SHP77 treated with DMSO at 0.1 percent for 48 hours (cell line): ENCODE measurements around the gene LOXL4.

ENCODE experiments used
- DNase-seq: peaks from one replicate; lab custom pipeline; 2025; lab: John Stamatoyannopoulos, UW

LOXL4 gene

DNA sequence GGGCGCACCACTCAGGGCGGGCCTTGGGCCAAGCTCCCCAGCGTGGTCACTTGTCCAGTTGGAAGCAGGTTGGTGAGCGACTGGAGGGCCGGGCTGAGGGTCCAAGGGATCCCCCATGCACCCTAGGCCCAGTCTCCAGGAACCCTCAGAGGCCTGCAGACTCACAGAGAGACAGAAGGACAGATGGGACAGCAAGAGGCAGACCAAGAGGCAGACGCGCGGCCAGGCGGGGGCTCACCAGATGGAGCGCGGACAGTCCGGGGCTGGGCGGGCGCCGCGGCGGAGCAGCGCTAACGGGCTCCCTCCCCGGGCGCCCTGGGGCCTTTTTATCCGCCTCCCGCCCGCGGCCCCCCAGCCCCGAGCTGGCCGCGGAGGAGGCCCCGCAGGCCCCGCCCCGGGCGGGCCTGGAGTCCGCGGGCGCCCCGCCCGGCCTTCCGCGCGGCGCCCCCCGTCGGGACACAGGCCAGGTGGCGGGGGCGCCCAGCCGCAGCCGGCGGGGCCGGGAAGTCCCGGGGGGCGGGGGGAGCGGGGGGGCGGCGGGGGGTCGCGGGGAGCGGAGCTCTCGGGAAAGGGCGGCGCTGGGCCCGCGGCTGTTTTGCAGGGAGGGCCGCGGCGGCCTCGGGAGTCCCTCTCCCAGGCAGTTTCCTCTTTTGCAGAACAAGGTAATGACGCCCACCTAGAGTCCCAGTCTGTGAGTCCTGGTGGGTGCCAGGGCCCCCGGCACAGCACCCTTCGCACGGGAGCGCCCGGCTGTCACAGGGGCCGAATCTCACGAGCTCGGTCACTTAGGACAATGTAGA lies at the start of gene LOXL4:
LOXL4 (minus strand) TSS at position 301 of the 800 bp plus-strand sequence. CDS start 5,175 bp downstream, outside the sequence.
- no peak for DNase-seq

- DNase-seq, result no peak
Observed at GRCh38 chr10:98316661-98317060, 48.7 kb upstream of the LOXL4 start.

DNA sequence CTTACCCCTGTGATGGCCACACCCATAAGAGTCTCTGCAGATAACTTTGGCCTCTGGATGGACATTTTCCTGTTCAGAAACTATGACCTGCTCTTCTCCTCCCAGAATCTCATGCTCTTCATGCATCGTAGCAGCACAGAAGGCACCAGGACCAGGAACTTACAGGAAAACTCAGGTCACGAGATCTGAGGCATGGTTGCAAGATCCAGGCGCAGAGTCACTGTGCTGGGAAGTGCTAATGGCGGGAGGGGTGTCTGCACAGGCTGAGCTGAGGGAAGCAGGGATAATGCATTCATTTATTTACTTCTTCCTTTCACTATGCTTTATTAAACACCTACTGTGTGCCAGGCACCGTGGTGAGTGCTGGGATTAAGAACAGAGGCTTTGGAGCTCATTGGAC lies 48.2 kb upstream of the LOXL4 start:
- DNase-seq, result no peak

- no peak for DNase-seq
Observed at GRCh38 chr10:98314532-98315284, 46.7 kb upstream of the LOXL4 start.

- DNase-seq, result no peak
Observed at GRCh38 chr10:98313598-98313997, 45.6 kb upstream of the LOXL4 start.

DNA sequence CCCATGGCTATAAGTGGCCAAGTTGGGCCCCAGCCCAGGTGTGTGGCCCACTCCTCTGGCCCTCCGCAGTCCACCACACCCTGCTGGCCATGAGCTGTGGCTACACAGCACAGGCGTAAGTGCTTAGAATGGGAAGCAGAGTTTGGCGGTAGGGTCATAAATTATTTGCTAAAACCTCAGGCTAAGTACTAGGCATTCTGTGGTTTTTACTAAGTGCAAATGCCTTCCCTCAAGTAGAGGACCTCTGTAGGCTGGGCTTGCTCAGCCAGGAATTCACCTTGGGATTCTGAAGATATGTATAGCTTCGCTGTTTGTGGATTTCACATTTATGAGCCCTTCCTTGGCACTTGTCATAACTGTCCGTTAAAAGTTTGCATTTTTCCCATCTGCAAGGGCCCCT lies 44.8 kb upstream of the LOXL4 start:
- DNase-seq, result no peak

- DNase-seq, result no peak
Observed at GRCh38 chr10:98312349-98312748, 44.4 kb upstream of the LOXL4 start.

GRCh38 chr10:98310701-98311100 lies 42.7 kb upstream of the LOXL4 start:
- no peak for DNase-seq

GRCh38 chr10:98309366-98310355 lies 41.7 kb upstream of the LOXL4 start:
- DNase-seq, result peak; percentile 69

DNA sequence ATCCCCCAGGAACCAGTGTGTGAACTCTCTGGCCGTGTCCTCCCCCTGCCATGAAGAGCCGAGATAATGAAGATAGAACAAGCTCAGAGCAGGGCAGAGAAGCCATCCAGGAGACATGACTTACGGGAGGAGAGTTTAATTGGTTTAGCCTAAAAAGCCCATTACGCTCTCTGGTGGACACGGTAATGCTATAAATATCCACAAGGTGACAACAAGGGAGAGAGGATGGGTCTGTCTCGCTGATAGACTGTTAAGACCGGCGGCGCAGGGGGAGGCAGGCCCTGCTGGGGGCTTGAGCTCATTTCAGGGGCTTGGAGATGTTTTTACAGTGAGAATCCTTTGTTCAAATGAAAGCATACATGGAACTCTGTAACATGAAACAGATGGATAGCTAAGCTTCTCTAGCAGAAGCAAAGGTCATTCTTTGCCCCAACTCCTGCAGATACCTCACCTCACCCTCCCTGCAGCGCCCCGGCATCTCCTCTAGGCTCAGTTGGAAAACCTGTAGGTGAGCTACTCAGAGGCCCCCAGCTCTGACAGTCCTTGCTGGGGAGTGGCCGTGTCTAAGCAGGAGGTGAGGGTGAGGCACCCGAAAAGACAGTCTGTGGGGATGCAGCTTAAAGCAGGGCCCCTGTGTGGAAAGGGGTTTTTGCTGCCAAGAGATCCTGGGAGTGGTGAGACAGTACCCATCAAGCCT lies 40.8 kb upstream of the LOXL4 start:
- peak; percentile 36 for DNase-seq

GRCh38 chr10:98307916-98308541 lies 40.0 kb upstream of the LOXL4 start:
- DNase-seq, result no peak

DNA sequence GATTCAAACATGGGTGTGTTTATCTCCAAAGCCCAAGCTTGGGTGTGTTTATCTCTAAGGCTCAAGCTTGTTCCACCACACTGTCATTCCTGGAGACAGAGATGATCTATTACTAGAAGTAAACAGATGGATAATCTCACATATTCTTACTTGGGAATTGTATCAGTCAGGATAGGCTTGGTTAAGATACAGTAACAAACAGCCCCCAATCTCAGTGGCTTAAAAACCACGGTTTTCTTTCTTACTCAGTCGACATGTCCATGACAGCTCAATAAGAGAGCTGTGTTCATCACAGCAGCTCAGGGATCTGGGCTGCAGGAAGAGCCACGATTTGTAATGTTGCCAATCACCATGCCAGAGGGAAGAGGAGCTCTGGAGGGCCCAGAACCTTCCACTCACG lies 38.5 kb upstream of the LOXL4 start:
- no peak for DNase-seq

DNA sequence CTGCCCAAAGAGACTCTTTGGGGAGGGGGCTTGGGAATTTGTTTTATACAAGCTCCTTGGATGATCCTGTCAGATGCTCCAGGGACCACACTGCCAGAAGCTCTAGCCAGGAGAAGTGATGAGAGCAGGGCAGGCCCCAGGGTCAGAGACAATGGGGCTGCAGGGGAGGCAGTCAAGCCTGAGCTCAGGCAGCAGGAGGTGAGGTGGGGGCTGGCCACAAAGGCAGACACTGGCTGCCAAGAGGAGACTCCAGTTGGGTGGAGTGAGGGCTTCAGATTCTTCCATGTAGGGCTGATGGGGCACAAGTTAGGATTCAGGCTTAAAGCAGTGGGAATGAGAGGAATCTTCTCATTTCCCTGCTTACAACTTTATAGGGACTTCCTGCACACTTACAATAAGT lies 35.6 kb upstream of the LOXL4 start:
- no peak for DNase-seq

- no peak for DNase-seq
Observed at GRCh38 chr10:98302741-98303365, 34.9 kb upstream of the LOXL4 start.

- no peak for DNase-seq
Observed at GRCh38 chr10:98301664-98302319, 33.8 kb upstream of the LOXL4 start.

DNA sequence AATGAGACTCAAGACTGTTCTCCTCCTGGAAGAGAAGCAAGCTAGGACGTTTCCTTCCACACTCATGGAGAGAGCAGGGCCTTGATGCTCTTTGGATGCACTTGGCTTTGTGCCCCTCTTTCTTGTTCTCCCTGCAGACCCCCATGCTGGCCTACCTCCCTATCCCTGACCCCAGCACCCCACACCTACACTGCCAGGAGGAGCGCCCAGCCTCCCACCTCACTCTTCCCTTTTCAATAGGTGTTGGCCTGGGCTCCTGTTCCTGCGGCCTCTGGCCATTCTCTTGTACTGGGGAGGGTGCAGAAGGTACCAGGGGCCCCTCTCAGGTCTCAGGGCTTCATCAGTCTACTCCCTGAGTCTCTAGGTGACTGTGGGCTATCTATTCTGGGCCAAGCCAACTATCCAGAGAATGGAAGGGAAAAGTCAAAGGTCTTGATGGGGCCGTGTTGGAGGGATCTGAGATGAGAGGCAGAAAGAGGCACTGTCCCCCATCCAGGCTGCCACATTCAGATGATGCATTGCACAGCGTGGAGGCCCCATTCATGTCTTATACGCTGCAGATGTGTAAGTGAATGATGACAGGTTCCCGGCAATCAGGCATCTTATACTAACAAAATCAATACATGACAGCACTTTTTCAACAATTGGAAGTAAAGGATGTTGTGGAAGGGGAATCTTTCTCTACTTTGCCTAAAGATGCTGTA lies 32.7 kb upstream of the LOXL4 start:
- no peak for DNase-seq

DNA sequence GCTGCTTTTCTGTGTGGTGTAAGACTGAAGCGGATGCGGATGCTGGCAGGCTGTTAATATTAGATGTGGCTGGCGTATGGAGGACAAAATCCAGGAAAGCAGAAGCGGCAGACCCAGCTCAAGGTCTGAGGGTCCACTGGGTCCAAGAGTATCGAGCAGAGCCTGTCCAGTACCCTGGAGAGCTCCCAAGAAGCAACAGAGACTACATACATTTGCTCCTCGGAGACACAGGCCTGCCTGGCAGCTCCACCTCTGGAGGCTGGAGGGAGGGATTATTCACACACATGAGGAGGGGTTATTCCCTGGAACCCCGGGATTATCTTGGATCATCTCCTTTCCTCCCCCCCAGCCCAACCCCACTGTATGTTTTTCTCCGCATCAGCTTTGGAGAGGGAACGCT lies 31.3 kb upstream of the LOXL4 start:
- no peak for DNase-seq

DNA sequence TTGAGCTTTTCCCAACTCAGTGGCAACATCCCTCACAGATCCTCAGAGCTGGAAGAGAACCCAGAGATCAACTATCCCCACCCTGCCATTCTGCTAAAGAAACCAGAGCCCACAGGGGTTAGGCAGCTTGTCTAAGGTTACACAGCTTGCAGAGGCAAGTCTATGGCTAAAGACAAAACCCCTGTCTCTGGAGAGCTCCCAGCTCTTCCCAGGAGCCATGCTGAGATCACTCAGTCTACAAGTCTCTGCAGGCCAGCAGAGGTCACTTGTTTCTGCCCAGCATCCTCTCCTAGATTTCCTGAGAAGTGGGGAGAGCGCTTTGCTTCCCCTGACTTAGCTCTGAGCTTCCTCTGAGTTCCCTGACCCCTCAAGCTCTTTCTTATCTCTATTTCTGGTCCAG lies 28.5 kb upstream of the LOXL4 start:
- DNase-seq, result no peak

DNA sequence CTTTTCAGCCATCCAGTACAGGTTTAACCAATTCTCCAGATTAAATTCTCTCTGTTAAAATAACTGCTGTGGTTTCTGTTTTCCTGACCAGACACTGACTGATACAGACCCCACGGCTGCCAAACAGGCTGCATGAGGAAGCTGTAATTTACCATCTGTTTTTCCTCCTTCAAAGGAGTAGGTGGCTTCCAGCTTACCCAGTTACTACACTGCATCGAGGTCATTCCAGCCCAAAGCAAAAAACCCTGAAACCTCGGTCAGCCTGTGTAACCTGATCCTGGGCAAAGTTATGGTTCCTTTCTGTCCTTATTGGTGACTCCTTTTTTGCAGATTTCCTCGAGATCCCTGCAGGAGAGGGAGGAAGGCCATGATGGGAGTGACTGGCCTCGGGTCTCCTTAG lies 27.9 kb upstream of the LOXL4 start:
- no peak for DNase-seq
